HG03354 (cell line): ENCODE data around the gene SCML1.
"Not testable (repeated sequence)": the region's sequence is repeated elsewhere in the genome, so short reads cannot be mapped to it uniquely, and the experiment has no call there.

Experiments used
- ATAC-seq: cut with Tn5 transposase; IDR thresholded peaks from one replicate; pipeline ENCODE4 v1.9.1; 2021; ENCODE audit warnings: mild to moderate bottlenecking; ENCODE audit not compliant: unreplicated experiment, poor library complexity, severe bottlenecking

The SCML1 gene

GRCh38 chrX:17786554-17787347 lies 49.5 kb downstream of the SCML1 start:
- not testable (repeated sequence) for ATAC-seq

GRCh38 chrX:17787557-17787956 lies 50.3 kb downstream of the SCML1 start:
- no peak for ATAC-seq

- peak; percentile 57 for ATAC-seq
Observed at GRCh38 chrX:17788439-17788838, 51.1 kb downstream of the SCML1 start.

GRCh38 chrX:17788956-17789562 lies 51.8 kb downstream of the SCML1 start:
- no peak for ATAC-seq

- no peak for ATAC-seq
Observed at GRCh38 chrX:17792826-17793225, 55.5 kb downstream of the SCML1 start.

GRCh38 chrX:17798921-17799320 lies 61.6 kb downstream of the SCML1 start:
- ATAC-seq = no peak

GRCh38 chrX:17801431-17801830 lies 64.1 kb downstream of the SCML1 start:
- no peak for ATAC-seq

GRCh38 chrX:17802756-17803155 lies 65.5 kb downstream of the SCML1 start:
- no peak for ATAC-seq

GRCh38 chrX:17803449-17803848 lies 66.2 kb downstream of the SCML1 start:
- ATAC-seq = no peak
